HK-2 (cell line): ENCODE data around the gene CYS1.
"Not testable (repeated sequence)": the region's sequence is repeated elsewhere in the genome, so short reads cannot be mapped to it uniquely, and the experiment has no call there.

Experiments
- DNase-seq: peaks from one replicate; pipeline ENCODE4 v3.0.0-alpha.2; 2018; ENCODE audit not compliant: unreplicated experiment

Gene CYS1

GRCh38 chr2:10012366-10012962 lies 67.7 kb downstream of the CYS1 start:
- DNase-seq, result not testable (repeated sequence)

DNA sequence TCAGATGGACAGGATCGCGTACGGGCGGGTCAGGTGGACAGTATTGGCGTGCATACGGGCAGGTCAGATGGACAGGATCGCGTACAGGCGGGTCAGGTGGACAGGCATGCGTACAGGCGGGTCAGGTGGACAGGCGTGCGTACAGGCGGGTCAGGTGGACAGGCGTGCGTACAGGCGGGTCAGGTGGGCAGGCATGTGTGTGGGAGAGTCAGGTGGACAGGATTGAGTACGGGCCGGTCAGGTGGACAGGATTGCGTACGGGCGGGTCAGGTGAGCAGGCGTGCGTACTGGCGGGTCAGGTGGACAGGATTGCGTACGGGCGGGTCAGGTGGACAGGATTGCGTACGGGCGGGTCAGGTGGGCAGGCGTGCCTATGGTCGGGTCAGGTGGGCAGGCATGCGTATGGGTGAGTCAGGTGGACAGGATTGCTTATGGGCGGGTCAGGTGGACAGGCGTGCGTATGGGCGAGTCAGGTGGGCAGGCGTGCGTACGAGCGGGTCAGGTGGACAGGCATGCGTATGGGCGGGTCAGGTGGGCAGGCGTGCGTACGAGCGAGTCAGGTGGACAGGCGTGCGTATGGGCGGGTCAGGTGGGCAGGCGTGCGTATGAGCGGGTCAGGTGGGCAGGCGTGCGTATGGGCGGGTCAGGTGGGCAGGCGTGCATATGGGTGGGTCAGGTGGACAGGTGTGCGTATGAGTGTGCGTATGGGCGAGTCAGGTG lies 68.4 kb downstream of the CYS1 start:
- DNase-seq, result not testable (repeated sequence)

DNA sequence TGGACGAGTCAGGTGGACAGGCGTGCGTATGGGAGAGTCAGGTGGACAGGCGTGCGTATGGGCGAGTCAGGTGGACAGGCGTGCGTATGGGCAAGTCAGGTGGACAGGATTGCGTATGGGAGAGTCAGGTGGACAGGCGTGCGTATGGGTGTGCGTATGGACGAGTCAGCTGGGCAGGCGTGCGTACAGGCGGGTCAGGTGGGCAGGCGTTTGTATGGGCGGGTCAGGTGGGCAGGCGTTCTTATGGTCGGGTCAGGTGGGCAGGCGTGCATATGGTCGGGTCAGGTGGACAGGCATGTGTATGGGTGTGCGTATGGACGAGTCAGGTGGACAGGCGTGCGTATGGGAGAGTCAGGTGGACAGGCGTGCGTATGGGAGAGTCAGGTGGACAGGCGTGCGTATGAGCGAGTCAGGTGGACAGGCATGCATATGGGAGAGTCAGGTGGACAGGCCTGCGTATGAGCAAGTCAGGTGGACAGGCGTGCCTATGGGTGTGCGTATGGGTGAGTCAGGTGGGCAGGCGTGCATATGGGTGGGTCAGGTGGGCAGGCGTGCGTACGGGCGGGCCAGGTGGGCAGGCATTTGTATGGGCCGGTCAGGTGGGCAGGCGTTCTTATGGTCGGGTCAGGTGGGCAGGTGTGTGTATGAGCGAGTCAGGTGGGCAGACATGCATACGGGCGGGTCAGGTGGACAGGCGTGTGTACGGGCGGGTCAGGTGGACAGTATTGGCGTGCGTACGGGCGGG lies 69.2 kb downstream of the CYS1 start:
- DNase-seq, result not testable (repeated sequence)

GRCh38 chr2:10009811-10010781 lies 70.1 kb downstream of the CYS1 start:
- no peak for DNase-seq

DNA sequence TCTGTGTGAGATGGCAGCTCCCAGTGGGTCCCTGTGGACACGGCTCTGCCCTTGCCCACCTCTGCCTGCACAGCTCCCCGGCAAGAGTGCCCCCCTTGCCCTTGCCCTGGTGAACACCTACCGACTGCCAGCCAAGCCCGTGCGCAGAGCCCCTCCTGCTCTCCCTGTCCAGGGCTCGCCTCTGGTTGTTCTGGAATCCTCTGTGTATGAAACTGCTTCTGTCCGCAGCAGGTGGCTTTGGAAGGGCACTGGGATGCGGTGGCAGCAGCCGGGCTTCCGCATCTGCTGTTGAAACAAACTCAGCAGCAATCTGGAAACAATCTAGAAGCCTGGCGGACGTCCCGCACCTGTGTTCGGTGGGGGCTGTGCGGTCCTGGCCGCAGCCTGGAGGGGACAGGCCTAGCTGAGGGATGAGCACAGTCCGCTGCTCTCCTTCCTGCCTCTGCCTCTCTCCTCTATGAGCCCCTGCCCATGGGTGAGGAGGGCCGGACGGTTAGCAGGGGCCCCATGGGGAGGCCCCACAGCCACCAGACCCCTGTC lies 70.9 kb downstream of the CYS1 start:
- DNase-seq, result no peak

GRCh38 chr2:10008809-10009176 lies 71.4 kb downstream of the CYS1 start:
- no peak for DNase-seq

DNA sequence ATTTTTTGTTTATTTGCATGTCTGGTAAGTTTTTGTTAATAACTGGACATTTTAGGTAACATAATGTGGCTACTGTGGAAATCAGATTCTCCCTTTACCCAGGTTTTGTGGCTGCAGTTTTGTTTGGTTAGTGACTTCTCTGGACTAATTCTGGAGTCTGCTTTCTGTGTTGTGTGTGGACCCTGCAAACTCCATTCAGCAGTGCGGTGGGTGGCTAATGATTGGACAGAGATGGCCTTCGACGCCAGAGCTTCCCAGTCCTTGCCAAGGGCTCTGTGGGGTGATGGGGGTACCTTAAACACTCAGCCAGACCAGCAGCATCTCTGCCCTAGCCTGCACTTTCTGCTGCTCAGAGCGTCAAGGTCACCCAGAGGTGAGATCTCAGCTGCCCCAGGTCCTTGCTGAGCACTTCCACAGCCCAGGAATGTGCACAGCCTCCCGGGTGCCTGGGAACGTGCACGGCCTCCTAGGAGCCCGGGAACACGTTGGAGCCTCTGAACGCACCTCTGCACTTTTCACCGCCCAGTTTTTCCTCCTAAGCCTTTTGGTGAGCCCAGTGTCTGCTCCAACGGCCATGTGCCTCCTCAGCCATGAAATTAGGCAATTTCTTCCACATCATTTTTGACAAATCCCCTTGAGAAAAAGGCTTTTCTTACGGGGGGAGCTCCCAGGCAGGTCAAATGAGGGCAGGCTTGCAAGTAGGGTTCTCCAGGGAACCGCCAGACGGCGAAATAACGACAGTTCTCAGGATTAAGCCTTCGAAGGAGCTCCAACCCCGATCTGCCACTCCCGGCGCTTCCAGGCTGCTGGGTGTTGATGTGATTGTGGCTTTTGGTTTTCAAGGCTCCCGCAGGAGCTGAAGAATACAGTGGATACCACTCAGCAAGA lies 72.0 kb downstream of the CYS1 start:
- no peak for DNase-seq

GRCh38 chr2:10007435-10007834 lies 72.8 kb downstream of the CYS1 start:
- no peak for DNase-seq
